GM13976 (cell line): ENCODE results near the gene ESR1.
"Not testable (repeated sequence)": the region's sequence is repeated elsewhere in the genome, so short reads cannot be mapped to it uniquely, and the experiment has no call there.

ENCODE experiments used
- DNase-seq: peaks from one replicate; pipeline ENCODE4 v3.0.0; 2012; ENCODE audit warnings: low spot score
- in situ Hi-C: fragments of 300-500 bp; cut with MboI; formaldehyde crosslinking; loops from one replicate; pipeline ENCODE4 v1.12.0; 2022; ENCODE audit warnings: low sequenced_read_pairs, mixed read lengths, inconsistent platforms; ENCODE audit not compliant: unreplicated experiment
- TF ChIP-seq, protein P1 (sequence below): IDR thresholded peaks from 2 replicates; pipeline ENCODE4 v1.5.1; 2012; ENCODE audit warnings: borderline replicate concordance, mild to moderate bottlenecking; ENCODE audit not compliant: insufficient read depth; ENCODE audit errors: extremely low read depth, missing control alignments, control extremely low read depth

Gene ESR1

DNA sequence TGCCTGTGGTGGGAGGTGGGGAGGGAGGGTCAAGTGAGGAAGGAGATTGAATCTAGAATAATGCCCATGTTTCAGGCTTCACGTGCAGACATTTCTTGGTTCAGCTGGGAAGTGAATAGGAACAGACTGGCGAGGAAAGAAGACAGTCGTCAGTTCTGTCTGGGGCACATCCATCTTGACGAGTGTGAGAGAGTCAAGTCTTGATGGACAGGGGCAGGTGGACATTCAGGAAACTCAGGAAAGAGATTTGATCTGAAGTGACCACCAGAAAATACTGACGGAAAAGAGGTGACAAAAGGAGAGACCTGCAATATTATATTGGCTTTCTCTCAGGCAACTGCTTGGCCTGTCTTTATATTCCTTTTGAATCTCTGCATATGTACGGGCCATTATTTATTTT, 68.6 kb downstream of the ESR1 start:
- in situ Hi-C loops: no loop called here
- DNase-seq: no peak
- TF ChIP-seq, protein P1, sequence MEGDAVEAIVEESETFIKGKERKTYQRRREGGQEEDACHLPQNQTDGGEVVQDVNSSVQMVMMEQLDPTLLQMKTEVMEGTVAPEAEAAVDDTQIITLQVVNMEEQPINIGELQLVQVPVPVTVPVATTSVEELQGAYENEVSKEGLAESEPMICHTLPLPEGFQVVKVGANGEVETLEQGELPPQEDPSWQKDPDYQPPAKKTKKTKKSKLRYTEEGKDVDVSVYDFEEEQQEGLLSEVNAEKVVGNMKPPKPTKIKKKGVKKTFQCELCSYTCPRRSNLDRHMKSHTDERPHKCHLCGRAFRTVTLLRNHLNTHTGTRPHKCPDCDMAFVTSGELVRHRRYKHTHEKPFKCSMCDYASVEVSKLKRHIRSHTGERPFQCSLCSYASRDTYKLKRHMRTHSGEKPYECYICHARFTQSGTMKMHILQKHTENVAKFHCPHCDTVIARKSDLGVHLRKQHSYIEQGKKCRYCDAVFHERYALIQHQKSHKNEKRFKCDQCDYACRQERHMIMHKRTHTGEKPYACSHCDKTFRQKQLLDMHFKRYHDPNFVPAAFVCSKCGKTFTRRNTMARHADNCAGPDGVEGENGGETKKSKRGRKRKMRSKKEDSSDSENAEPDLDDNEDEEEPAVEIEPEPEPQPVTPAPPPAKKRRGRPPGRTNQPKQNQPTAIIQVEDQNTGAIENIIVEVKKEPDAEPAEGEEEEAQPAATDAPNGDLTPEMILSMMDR: no peak

DNA sequence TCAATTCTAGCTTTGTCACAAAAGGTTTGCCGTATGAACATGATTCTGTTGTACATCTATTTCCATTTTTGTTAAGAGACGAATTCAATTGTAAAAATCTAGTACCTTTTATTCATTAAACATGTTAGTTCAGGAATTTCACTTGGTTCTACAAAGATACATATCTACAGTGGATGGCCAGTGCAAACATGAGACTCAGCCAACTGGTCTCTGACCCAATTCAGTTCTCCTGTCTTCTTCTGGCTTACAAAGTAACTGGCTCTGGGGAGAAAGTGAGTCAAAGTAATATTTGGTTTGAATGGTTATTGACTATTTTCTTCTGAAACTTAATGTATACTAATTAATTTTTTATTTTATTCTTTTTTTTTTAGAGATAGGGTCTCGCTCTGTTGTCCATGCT, 70.0 kb downstream of the ESR1 start:
- no peak for DNase-seq
- TF ChIP-seq, protein P1: no peak
- in situ Hi-C loops: no loop called here

GRCh38 chr6:151881231-151881630, 73.7 kb downstream of the ESR1 start:
- DNase-seq: no peak
- in situ Hi-C loops: no loop called here
- TF ChIP-seq, protein P1: no peak

DNA sequence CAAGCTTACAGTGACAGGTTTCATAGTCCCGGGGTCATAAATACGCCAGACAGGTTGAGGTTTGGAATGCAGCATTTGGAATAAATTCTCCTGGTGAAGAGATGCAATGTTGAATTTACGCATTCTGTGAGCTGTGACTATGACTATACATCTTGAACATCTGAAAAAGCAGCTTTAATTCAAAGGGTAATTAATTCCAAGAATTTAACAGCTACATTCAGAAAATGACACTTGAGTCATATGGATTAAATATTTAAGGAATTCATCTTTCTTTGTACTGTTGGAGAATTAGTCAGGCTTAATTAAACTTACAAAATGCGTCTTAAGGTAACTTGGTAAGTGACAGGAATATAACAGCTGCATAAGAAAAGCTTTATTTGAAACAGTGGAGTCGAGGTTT, 74.7 kb downstream of the ESR1 start:
- in situ Hi-C loops: no loop called here
- DNase-seq: no peak
- TF ChIP-seq, protein P1: no peak

- DNase-seq: no peak
- TF ChIP-seq, protein P1: no peak
- in situ Hi-C loops: no loop called here
Observed at GRCh38 chr6:151885234-151885633, 77.8 kb downstream of the ESR1 start.

DNA sequence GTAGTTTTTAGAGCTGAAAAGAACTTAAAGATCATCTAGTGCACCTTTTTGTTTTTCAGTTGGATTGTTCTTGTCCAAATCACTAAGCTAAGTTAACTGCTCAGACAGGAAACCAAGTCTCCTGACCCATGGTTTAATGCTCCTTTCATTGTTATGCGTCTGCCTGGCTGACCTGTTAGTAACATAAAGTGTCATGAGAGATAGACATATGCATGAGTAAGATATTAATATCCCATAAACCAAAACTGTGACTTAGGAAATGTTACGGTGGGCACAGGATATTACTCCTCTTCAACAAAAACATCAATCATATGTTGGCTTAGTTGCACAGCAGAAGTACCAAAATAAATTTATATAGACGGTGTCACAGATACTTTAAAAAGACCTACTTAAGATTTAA, 84.0 kb downstream of the ESR1 start:
- TF ChIP-seq, protein P1: no peak
- DNase-seq: no peak
- in situ Hi-C loops: no loop called here

- in situ Hi-C loops, DNase-seq: not testable (repeated sequence)
Observed at GRCh38 chr6:151894426-151894825, 86.9 kb downstream of the ESR1 start.

GRCh38 chr6:151899221-151899620, 91.7 kb downstream of the ESR1 start:
- DNase-seq, in situ Hi-C loops: not testable (repeated sequence)

DNA sequence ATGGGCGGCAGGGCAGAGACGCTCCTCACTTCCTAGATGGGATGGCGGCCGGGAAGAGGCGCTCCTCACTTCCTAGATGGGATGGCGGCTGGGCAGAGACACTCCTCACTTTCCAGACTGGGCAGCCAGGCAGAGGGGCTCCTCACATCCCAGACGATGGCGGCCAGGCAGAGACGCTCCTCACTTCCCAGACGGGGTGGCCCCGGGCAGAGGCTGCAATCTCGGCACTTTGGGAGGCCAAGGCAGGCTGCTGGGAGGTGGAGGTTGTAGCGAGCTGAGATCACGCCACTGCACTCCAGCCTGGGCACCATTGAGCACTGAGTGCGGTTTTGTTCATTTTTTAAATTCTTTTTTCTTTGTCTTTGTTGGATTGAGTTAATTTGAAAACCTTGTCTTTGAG, 92.3 kb downstream of the ESR1 start:
- in situ Hi-C loops, DNase-seq: not testable (repeated sequence)
